ENCODE data around the gene GBX2. TPM values are rescaled to one million over a fixed set of nuclear protein-coding genes. Genes with fewer than 3 reads are reported as not detected.

The GBX2 gene
- total and polyA plus RNA-seq, 2 of the 8 experiments (the other 6 are each of a cell fraction or from before 2014, with no cell fraction given) = 0.38 to 0.89 TPM

GRCh38 chr2:236165842-236166795, 2.1 kb downstream of the GBX2 start (continued):
- TF ChIP-seq, protein P1, sequence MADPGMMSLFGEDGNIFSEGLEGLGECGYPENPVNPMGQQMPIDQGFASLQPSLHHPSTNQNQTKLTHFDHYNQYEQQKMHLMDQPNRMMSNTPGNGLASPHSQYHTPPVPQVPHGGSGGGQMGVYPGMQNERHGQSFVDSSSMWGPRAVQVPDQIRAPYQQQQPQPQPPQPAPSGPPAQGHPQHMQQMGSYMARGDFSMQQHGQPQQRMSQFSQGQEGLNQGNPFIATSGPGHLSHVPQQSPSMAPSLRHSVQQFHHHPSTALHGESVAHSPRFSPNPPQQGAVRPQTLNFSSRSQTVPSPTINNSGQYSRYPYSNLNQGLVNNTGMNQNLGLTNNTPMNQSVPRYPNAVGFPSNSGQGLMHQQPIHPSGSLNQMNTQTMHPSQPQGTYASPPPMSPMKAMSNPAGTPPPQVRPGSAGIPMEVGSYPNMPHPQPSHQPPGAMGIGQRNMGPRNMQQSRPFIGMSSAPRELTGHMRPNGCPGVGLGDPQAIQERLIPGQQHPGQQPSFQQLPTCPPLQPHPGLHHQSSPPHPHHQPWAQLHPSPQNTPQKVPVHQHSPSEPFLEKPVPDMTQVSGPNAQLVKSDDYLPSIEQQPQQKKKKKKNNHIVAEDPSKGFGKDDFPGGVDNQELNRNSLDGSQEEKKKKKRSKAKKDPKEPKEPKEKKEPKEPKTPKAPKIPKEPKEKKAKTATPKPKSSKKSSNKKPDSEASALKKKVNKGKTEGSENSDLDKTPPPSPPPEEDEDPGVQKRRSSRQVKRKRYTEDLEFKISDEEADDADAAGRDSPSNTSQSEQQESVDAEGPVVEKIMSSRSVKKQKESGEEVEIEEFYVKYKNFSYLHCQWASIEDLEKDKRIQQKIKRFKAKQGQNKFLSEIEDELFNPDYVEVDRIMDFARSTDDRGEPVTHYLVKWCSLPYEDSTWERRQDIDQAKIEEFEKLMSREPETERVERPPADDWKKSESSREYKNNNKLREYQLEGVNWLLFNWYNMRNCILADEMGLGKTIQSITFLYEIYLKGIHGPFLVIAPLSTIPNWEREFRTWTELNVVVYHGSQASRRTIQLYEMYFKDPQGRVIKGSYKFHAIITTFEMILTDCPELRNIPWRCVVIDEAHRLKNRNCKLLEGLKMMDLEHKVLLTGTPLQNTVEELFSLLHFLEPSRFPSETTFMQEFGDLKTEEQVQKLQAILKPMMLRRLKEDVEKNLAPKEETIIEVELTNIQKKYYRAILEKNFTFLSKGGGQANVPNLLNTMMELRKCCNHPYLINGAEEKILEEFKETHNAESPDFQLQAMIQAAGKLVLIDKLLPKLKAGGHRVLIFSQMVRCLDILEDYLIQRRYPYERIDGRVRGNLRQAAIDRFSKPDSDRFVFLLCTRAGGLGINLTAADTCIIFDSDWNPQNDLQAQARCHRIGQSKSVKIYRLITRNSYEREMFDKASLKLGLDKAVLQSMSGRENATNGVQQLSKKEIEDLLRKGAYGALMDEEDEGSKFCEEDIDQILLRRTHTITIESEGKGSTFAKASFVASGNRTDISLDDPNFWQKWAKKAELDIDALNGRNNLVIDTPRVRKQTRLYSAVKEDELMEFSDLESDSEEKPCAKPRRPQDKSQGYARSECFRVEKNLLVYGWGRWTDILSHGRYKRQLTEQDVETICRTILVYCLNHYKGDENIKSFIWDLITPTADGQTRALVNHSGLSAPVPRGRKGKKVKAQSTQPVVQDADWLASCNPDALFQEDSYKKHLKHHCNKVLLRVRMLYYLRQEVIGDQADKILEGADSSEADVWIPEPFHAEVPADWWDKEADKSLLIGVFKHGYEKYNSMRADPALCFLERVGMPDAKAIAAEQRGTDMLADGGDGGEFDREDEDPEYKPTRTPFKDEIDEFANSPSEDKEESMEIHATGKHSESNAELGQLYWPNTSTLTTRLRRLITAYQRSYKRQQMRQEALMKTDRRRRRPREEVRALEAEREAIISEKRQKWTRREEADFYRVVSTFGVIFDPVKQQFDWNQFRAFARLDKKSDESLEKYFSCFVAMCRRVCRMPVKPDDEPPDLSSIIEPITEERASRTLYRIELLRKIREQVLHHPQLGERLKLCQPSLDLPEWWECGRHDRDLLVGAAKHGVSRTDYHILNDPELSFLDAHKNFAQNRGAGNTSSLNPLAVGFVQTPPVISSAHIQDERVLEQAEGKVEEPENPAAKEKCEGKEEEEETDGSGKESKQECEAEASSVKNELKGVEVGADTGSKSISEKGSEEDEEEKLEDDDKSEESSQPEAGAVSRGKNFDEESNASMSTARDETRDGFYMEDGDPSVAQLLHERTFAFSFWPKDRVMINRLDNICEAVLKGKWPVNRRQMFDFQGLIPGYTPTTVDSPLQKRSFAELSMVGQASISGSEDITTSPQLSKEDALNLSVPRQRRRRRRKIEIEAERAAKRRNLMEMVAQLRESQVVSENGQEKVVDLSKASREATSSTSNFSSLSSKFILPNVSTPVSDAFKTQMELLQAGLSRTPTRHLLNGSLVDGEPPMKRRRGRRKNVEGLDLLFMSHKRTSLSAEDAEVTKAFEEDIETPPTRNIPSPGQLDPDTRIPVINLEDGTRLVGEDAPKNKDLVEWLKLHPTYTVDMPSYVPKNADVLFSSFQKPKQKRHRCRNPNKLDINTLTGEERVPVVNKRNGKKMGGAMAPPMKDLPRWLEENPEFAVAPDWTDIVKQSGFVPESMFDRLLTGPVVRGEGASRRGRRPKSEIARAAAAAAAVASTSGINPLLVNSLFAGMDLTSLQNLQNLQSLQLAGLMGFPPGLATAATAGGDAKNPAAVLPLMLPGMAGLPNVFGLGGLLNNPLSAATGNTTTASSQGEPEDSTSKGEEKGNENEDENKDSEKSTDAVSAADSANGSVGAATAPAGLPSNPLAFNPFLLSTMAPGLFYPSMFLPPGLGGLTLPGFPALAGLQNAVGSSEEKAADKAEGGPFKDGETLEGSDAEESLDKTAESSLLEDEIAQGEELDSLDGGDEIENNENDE (IDR thresholded peaks at IDR 0.05; ENCODE audit: insufficient replicate concordance, low read length) = no peak
- TF ChIP-seq SIRT6 (IDR thresholded peaks at IDR 0.05; ENCODE audit: low read length) = no peak
- peak; percentile 89 for TF ChIP-seq EZH2 (IDR thresholded peaks at IDR 0.05; ENCODE audit: low read depth, low read length, severe bottlenecking)
- TF ChIP-seq RNF2 (IDR thresholded peaks at IDR 0.05; ENCODE audit: borderline replicate concordance, low read depth, low read length, missing control alignments, poor library complexity, severe bottlenecking) = peak; percentile 83

Data from H1 (cell line).